Muscle of leg (tissue), 9 donors: ENCODE measurements around the gene MYO1C. TPM values are rescaled to one million over a fixed set of nuclear protein-coding genes. Genes with fewer than 3 reads are reported as not detected.

Experiments
- polyA plus RNA-seq, 8 donors: library from polyadenylated mRNA; unstranded; fragments of 120-200 nt; gene quantifications; one replicate each; pipeline versions ENCODE4 v1.2.1 to v1.2.3, GENCODE V29; 2013; ENCODE audit warnings: inconsistent platforms in 1 of 8, low replicate concordance in 1 of 8; ENCODE audit not compliant: insufficient read length in 8 of 8, insufficient read depth in 1 of 8
- total RNA-seq: library from RNA; stranded (reverse); fragments of 120-200 nt; gene quantifications from one replicate; pipeline ENCODE4 v1.2.4, GENCODE V29; 2013

Gene MYO1C
- total and polyA plus RNA-seq, 9 donors: 48.7 to 90.2 (median 81.2) TPM

Other genes starting within 250 kb of the MYO1C start
- gene BHLHA9, start 222.2 kb downstream of the MYO1C start, total RNA-seq: not detected
- gene BHLHA9, start 222.2 kb downstream of the MYO1C start, polyA plus RNA-seq: not detected
- gene TRARG1, start 213.0 kb downstream of the MYO1C start, total RNA-seq: under 0.01 TPM
- gene TRARG1, start 213.0 kb downstream of the MYO1C start, polyA plus RNA-seq: not detected
- gene YWHAE, start 92.5 kb downstream of the MYO1C start, total RNA-seq: 258 TPM
- 100 to 1,000 TPM; 637 to 826 (median 764) TPM for gene YWHAE, start 92.5 kb downstream of the MYO1C start, polyA plus RNA-seq
- 46.3 TPM for gene CRK, start 36.5 kb downstream of the MYO1C start, total RNA-seq
- 10 to 100 TPM; 34.0 to 56.1 (median 42.9) TPM for gene CRK, start 36.5 kb downstream of the MYO1C start, polyA plus RNA-seq
- 13.8 TPM for gene INPP5K, start 23.9 kb upstream of the MYO1C start, total RNA-seq
- 10 to 100 TPM; 21.2 to 31.5 (median 25.2) TPM for gene INPP5K, start 23.9 kb upstream of the MYO1C start, polyA plus RNA-seq
- 9.1 TPM for gene PITPNA, start 70.1 kb upstream of the MYO1C start, total RNA-seq
- gene PITPNA, start 70.1 kb upstream of the MYO1C start, polyA plus RNA-seq: 10 to 100 TPM; 22.8 to 36.7 (median 28.6) TPM
- 3.8 TPM for gene SLC43A2, start 136.1 kb upstream of the MYO1C start, total RNA-seq
- gene SLC43A2, start 136.1 kb upstream of the MYO1C start, polyA plus RNA-seq: 1 to 10 TPM; 3.4 to 8.6 (median 3.9) TPM
- 7.6 TPM for gene SCARF1, start 153.0 kb upstream of the MYO1C start, total RNA-seq
- 10 to 100 TPM in 1 of 8 donors, 1 to 10 TPM in 7; 7.0 to 11.8 (median 8.6) TPM for gene SCARF1, start 153.0 kb upstream of the MYO1C start, polyA plus RNA-seq
- 5.7 TPM for gene RILP, start 157.2 kb upstream of the MYO1C start, total RNA-seq
- 1 to 10 TPM; 4.0 to 5.2 (median 4.5) TPM for gene RILP, start 157.2 kb upstream of the MYO1C start, polyA plus RNA-seq
- 99.0 TPM for gene PRPF8, start 192.2 kb upstream of the MYO1C start, total RNA-seq
- gene PRPF8, start 192.2 kb upstream of the MYO1C start, polyA plus RNA-seq: 100 to 1,000 TPM; 175 to 237 (median 212) TPM
- 2.6 TPM for gene TLCD2, start 217.7 kb upstream of the MYO1C start, total RNA-seq
- gene TLCD2, start 217.7 kb upstream of the MYO1C start, polyA plus RNA-seq: 1 to 10 TPM; 4.1 to 8.0 (median 5.2) TPM
- gene WDR81, start 232.0 kb upstream of the MYO1C start, total RNA-seq: 12.3 TPM
- 10 to 100 TPM in 7 of 8 donors, 1 to 10 TPM in 1; 9.6 to 20.6 (median 14.4) TPM for gene WDR81, start 232.0 kb upstream of the MYO1C start, polyA plus RNA-seq